ENCODE measurements around the gene COL18A1.

COL18A1 gene

GRCh38 chr21:45515241-45516061 is 110.5 kb downstream of the COL18A1 start:
- DNase-seq (ENCODE audit: insufficient read length, low spot score) (no peak), FAIRE-seq (no peak)
- TF ChIP-seq CTCF (IDR thresholded peaks at IDR 0.05; ENCODE audit: insufficient read depth, missing control alignments) = no peak

GRCh38 chr21:45516071-45516670 is 111.2 kb downstream of the COL18A1 start:
- no peak for TF ChIP-seq CTCF (IDR thresholded peaks at IDR 0.05; ENCODE audit: insufficient read depth, missing control alignments)
- no peak for DNase-seq (ENCODE audit: insufficient read length, low spot score)
- no peak for FAIRE-seq

DNA sequence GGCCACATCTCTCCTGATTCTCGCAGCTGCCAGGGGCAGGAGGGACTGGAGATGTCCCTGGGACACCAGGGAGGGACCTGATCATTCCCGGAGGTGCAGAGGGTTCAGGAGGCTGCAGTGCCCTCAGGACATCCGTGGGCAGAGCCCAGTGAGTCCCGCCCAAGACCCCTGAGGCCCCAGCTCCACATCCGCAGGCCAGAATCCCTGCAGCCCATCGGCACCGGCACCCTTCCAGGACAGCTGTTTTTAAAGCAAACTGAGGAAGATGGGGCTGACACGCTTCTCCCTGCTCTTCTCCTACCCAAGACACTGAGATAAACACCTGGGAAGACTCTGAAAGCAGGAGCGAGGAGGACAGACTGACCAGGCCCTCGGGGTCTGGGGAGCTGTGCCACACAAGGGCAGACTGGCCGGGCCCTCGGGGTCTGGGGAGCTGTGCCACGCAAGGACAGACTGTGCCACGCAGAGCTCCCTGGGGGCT is 111.7 kb downstream of the COL18A1 start:
- FAIRE-seq (no peak), DNase-seq (ENCODE audit: insufficient read length, low spot score) (no peak)
- TF ChIP-seq CTCF (IDR thresholded peaks at IDR 0.05; ENCODE audit: insufficient read depth, missing control alignments) = no peak

DNA sequence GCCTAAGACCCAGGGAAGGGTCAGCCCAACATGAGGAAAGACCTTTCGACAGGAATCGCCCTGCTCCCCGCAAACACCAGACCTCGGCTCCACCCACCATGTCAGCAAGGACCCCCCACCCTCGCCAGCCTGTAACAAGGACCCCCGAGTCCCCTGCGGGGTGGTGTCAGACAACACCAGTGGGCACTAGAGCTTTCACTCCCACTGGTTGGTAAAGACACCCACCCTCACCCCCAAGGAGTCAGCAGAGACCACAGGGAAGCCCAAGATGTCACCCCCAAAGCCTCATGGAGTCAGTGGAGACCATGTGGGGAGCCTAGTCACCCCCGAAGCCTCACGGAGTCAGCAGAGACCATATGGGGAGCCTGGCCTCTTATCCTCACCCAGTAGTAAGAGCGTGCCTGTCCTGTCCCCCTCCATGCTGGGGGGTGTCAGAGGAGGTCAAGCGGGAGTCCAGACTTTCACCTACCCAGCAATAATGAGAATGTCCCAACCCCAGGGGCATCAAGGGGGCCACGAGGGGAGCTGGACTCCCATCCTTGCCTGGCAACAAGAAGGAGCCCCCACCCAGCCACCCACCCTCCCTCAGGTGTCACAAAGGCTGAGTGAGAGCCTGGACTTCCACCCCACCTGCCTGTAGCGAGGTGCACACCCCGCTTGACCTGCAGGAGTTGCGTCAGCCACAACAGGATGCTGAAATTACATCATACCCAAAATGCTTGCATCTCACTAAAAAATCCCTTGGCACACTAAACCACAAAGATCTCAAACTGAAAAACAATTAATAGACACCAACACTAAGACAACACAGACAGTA is 112.5 kb downstream of the COL18A1 start:
- TF ChIP-seq CTCF (IDR thresholded peaks at IDR 0.05; ENCODE audit: insufficient read depth, missing control alignments) = no peak
- no peak for FAIRE-seq
- DNase-seq (ENCODE audit: insufficient read length, low spot score) = no peak

DNA sequence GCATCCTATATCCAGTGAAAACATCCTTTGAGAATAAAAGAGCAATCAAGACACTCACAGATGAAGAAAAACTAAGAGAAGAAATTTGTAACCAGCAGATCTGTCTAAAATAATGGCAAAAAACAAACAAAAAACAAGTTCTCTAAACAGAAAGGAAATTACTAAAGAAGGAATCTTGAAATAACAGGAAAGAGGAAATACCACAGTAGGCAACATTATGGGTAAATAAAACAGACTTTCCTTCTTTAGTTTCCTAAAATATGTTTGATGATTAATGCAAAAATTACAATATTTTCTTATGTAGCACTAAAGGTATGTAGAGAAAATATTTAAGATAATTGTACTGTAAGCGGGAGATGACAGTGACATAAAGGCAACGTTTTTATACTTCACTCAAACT is 113.8 kb downstream of the COL18A1 start:
- FAIRE-seq (no peak), DNase-seq (ENCODE audit: insufficient read length, low spot score) (no peak)
- no peak for TF ChIP-seq CTCF (IDR thresholded peaks at IDR 0.05; ENCODE audit: insufficient read depth, missing control alignments)

GRCh38 chr21:45519182-45519581 is 114.2 kb downstream of the COL18A1 start:
- TF ChIP-seq CTCF (IDR thresholded peaks at IDR 0.05; ENCODE audit: insufficient read depth, missing control alignments) = no peak
- DNase-seq (ENCODE audit: insufficient read length, low spot score) (no peak), FAIRE-seq (no peak)

Data from D721Med (cell line).